HG03060 (cell line): ENCODE measurements around the gene ZCCHC9.
"Not testable (repeated sequence)": the region's sequence is repeated elsewhere in the genome, so short reads cannot be mapped to it uniquely, and the experiment has no call there.

Source experiments
- ATAC-seq: cut with Tn5 transposase; IDR thresholded peaks from one replicate; pipeline ENCODE4 v1.9.1; 2021; ENCODE audit warnings: low read depth, moderate number of reproducible peaks; ENCODE audit not compliant: unreplicated experiment

The ZCCHC9 gene

GRCh38 chr5:81303563-81303962, 2.2 kb downstream of the ZCCHC9 start:
- ATAC-seq, result no peak

GRCh38 chr5:81305785-81306184, 4.4 kb downstream of the ZCCHC9 start:
- no peak for ATAC-seq

- ATAC-seq, result no peak
These were observed 7.4 kb downstream of the ZCCHC9 start for GRCh38 chr5:81308836-81309235.

GRCh38 chr5:81310402-81311063, 9.1 kb downstream of the ZCCHC9 start:
- no peak for ATAC-seq

GRCh38 chr5:81313278-81313677, 11.9 kb downstream of the ZCCHC9 start:
- ATAC-seq, result no peak

GRCh38 chr5:81313686-81314085, 12.3 kb downstream of the ZCCHC9 start:
- no peak for ATAC-seq

- no peak for ATAC-seq
These were observed 13.2 kb downstream of the ZCCHC9 start for GRCh38 chr5:81314581-81314980.

GRCh38 chr5:81315336-81315735, 13.9 kb downstream of the ZCCHC9 start:
- no peak for ATAC-seq

- ATAC-seq, result no peak
These were observed 14.4 kb downstream of the ZCCHC9 start for GRCh38 chr5:81315830-81316229.

- ATAC-seq, result no peak
These were observed 15.2 kb downstream of the ZCCHC9 start for GRCh38 chr5:81316571-81316970.

- no peak for ATAC-seq
These were observed 16.1 kb downstream of the ZCCHC9 start for GRCh38 chr5:81317536-81317935.

GRCh38 chr5:81326554-81326953, 25.2 kb downstream of the ZCCHC9 start:
- ATAC-seq, result no peak

GRCh38 chr5:81334304-81335061, 33.1 kb downstream of the ZCCHC9 start:
- ATAC-seq, result no peak

- no peak for ATAC-seq
These were observed 34.6 kb downstream of the ZCCHC9 start for GRCh38 chr5:81335946-81336345.

GRCh38 chr5:81336556-81336955, 35.2 kb downstream of the ZCCHC9 start:
- ATAC-seq, result no peak

GRCh38 chr5:81337803-81338202, 36.4 kb downstream of the ZCCHC9 start:
- ATAC-seq, result no peak

GRCh38 chr5:81338213-81338612, 36.8 kb downstream of the ZCCHC9 start:
- ATAC-seq, result not testable (repeated sequence)

- ATAC-seq, result no peak
These were observed 43.3 kb downstream of the ZCCHC9 start for GRCh38 chr5:81344736-81345135.

GRCh38 chr5:81345411-81346003, 44.1 kb downstream of the ZCCHC9 start:
- ATAC-seq, result no peak

GRCh38 chr5:81349161-81349560, 47.8 kb downstream of the ZCCHC9 start:
- no peak for ATAC-seq

- ATAC-seq, result no peak
These were observed 49.1 kb downstream of the ZCCHC9 start for GRCh38 chr5:81350507-81350906.

GRCh38 chr5:81353189-81353588, 51.8 kb downstream of the ZCCHC9 start:
- no peak for ATAC-seq
